ENCODE results near the gene ADGRA1.

GRCh38 chr10:133097418-133097817 lies 9.7 kb downstream of the ADGRA1 start:
- TF ChIP-seq CTCF (IDR thresholded peaks at IDR 0.05): no peak
- TF ChIP-seq POLR2A (IDR thresholded peaks at IDR 0.05): no peak
